HFFc6 (cell line): ENCODE data around the gene ARHGAP10. TPM values are rescaled to one million over a fixed set of nuclear protein-coding genes. Genes with fewer than 3 reads are reported as not detected.

Experiments
- DNase-seq: peaks from one replicate; pipeline ENCODE4 v3.0.0-alpha.2; 2018
- H3K27ac Mint-ChIP-seq: 2 replicates; pipeline ENCODE4 v1.8.0; 2020; ENCODE audit warnings: mild to moderate bottlenecking, mixed read lengths
- H3K27me3 Mint-ChIP-seq: 2 replicates; pipeline ENCODE4 v1.8.0; 2021; ENCODE audit warnings: mild to moderate bottlenecking, moderate library complexity, mixed read lengths; ENCODE audit not compliant: insufficient read depth
- H3K36me3 Mint-ChIP-seq: 2 replicates; pipeline ENCODE4 v1.8.0; 2021; ENCODE audit warnings: low read depth, mixed read lengths
- H3K4me1 Mint-ChIP-seq: 2 replicates; pipeline ENCODE4 v1.8.0; 2020; ENCODE audit warnings: low read depth, mixed read lengths
- H3K4me3 Mint-ChIP-seq: 2 replicates; pipeline ENCODE4 v1.8.0; 2020; ENCODE audit warnings: mild to moderate bottlenecking, moderate library complexity, mixed read lengths
- H3K9me3 Mint-ChIP-seq: 2 replicates; pipeline ENCODE4 v1.8.0; 2020; ENCODE audit warnings: mild to moderate bottlenecking, mixed read lengths
- CTCF ChIP-seq: fragments of 200-600 bp; sonication (generic); IDR thresholded peaks from 2 replicates; pipeline ENCODE4 v1.5.0; 2021; ENCODE audit warnings: antibody characterized with exemption, mild to moderate bottlenecking
- total RNA-seq, 6 experiments: library from RNA; stranded (reverse); fragmentation: NEBNext Ultra II Directional; extraction: Animal tissue kit (Norgen Biotek cat#: 25700); gene quantifications; 2 replicates in 1 of 6; 3 replicates in 5 of 6; pipeline ENCODE4 v1.2.3, GENCODE V29; 2021

ARHGAP10 gene
- total RNA-seq, 6 experiments from 2014 or later = 31.1 to 37.1 (median 32.3) TPM

GRCh38 chr4:147754037-147754445 is 22.2 kb downstream of the ARHGAP10 start:
- Mint-ChIP-seq H3K4me1 (peaks cover 52% of the 10 kb centered on the region), H3K4me3 (peak overlapping the region; percentile 47), H3K27me3 (no peaks in the 10 kb centered on the region), H3K9me3 (no peaks in the 10 kb centered on the region), H3K27ac (peak overlapping the region; percentile 82), H3K36me3 (peaks cover 7% of the 10 kb centered on the region)
- peak; percentile 73 for DNase-seq
- TF ChIP-seq CTCF = no peak

- Mint-ChIP-seq H3K4me1 (peaks cover 54% of the 10 kb centered on the region), H3K4me3 (peak overlapping the region; percentile 24), H3K9me3 (no peaks in the 10 kb centered on the region), H3K27ac (peak overlapping the region; percentile 39), H3K27me3 (no peaks in the 10 kb centered on the region), H3K36me3 (peaks cover 6% of the 10 kb centered on the region; the same call in 1 of the 2 replicates)
- no peak for TF ChIP-seq CTCF
- DNase-seq = no peak
Measured at GRCh38 chr4:147755561-147756295, 23.8 kb downstream of the ARHGAP10 start.

- Mint-ChIP-seq H3K36me3 (peaks cover 6% of the 10 kb centered on the region; the same call in 1 of the 2 replicates), H3K4me1 (peaks cover 61% of the 10 kb centered on the region), H3K9me3 (no peaks in the 10 kb centered on the region), H3K27ac (peak overlapping the region; percentile 39), H3K4me3 (no peak overlapping the region), H3K27me3 (no peaks in the 10 kb centered on the region)
- TF ChIP-seq CTCF = no peak
- DNase-seq = no peak
Measured at GRCh38 chr4:147756417-147756816, 24.5 kb downstream of the ARHGAP10 start.

- no peak overlapping the region for H3K4me3 Mint-ChIP-seq
- DNase-seq = no peak
- H3K4me1 Mint-ChIP-seq = peaks cover 63% of the 10 kb centered on the region
- peaks cover 12% of the 10 kb centered on the region; the same call in 1 of the 2 replicates for H3K36me3 Mint-ChIP-seq
- H3K9me3 Mint-ChIP-seq = no peaks in the 10 kb centered on the region
- no peak for TF ChIP-seq CTCF
- H3K27ac Mint-ChIP-seq = no peak overlapping the region
- H3K27me3 Mint-ChIP-seq = no peaks in the 10 kb centered on the region
Measured at GRCh38 chr4:147760176-147760575, 28.3 kb downstream of the ARHGAP10 start.

GRCh38 chr4:147760695-147761094 is 28.8 kb downstream of the ARHGAP10 start:
- peaks cover 62% of the 10 kb centered on the region for H3K4me1 Mint-ChIP-seq
- H3K27me3 Mint-ChIP-seq = no peaks in the 10 kb centered on the region
- H3K36me3 Mint-ChIP-seq = peaks cover 12% of the 10 kb centered on the region; the same call in 1 of the 2 replicates
- no peak overlapping the region for H3K4me3 Mint-ChIP-seq
- DNase-seq = no peak
- no peaks in the 10 kb centered on the region for H3K9me3 Mint-ChIP-seq
- TF ChIP-seq CTCF = no peak
- peak overlapping the region; percentile 5; the same call in 1 of the 2 replicates for H3K27ac Mint-ChIP-seq
